Mesenchymal stem cell (in vitro differentiated cells and primary cell): Measurements from ENCODE around the gene PLCB2.

Experiments used
- DNase-seq: peaks from one replicate; pipeline ENCODE4 v3.0.0-alpha.2; 2013
- H2AFZ ChIP-seq: one replicate; pipeline ENCODE4 v1.6.1; 2013; ENCODE audit warnings: low read depth, mild to moderate bottlenecking, control low read depth, inconsistent platforms, low read length, moderate library complexity
- H2AK5ac ChIP-seq: 2 replicates; pipeline ENCODE4 v1.6.1; 2013; ENCODE audit warnings: low read length, moderate library complexity, mild to moderate bottlenecking, inconsistent platforms; ENCODE audit not compliant: severe bottlenecking
- H2BK120ac ChIP-seq: one replicate; pipeline ENCODE4 v1.6.1; 2013; ENCODE audit warnings: low read depth, mild to moderate bottlenecking, inconsistent platforms, low read length, moderate library complexity
- H2BK12ac ChIP-seq, 2 experiments: one replicate each; pipeline ENCODE4 v1.6.1; 2013; ENCODE audit warnings: inconsistent platforms in 2 of 2, low read length in 2 of 2, mild to moderate bottlenecking in 2 of 2, moderate library complexity in 2 of 2, control low read depth in 1 of 2
- H2BK15ac ChIP-seq: one replicate; pipeline ENCODE4 v1.6.1; 2013; ENCODE audit warnings: mild to moderate bottlenecking, low read depth, inconsistent platforms; ENCODE audit not compliant: poor library complexity, severe bottlenecking
- H2BK5ac ChIP-seq: 2 replicates; pipeline ENCODE4 v1.6.1; 2013; ENCODE audit warnings: low read depth, mild to moderate bottlenecking, low read length, control low read depth, inconsistent platforms; ENCODE audit not compliant: poor library complexity, severe bottlenecking
- H3K14ac ChIP-seq, 2 experiments: one replicate each; pipeline ENCODE4 v1.6.1; 2013; ENCODE audit warnings: inconsistent platforms in 2 of 2, low read length in 2 of 2, control low read depth in 1 of 2, mild to moderate bottlenecking in 1 of 2, moderate library complexity in 1 of 2
- H3K18ac ChIP-seq, 2 experiments: one replicate each; pipeline ENCODE4 v1.6.1; 2013; ENCODE audit warnings: inconsistent platforms in 2 of 2, low read length in 2 of 2, control low read depth in 1 of 2, low read depth in 1 of 2, mild to moderate bottlenecking in 1 of 2
- H3K23ac ChIP-seq, 2 experiments: one replicate each; pipeline ENCODE4 v1.6.1; 2013; ENCODE audit warnings: inconsistent platforms in 2 of 2, low read length in 2 of 2, mild to moderate bottlenecking in 2 of 2, moderate library complexity in 2 of 2, control low read depth in 1 of 2
- H3K27ac ChIP-seq: 2 replicates; pipeline ENCODE4 v1.5.1; 2013; ENCODE audit warnings: mild to moderate bottlenecking, moderate library complexity, low read length, control low read depth, inconsistent platforms; ENCODE audit not compliant: poor library complexity, severe bottlenecking
- H3K27me3 ChIP-seq, 2 experiments: 2 replicates each; pipeline versions ENCODE4 v1.6.1 to v1.7.0; 2013; ENCODE audit warnings: low read length in 2 of 2, mild to moderate bottlenecking in 2 of 2, moderate library complexity in 2 of 2, control low read depth in 1 of 2, inconsistent platforms in 1 of 2; ENCODE audit not compliant: control insufficient read depth in 1 of 2, insufficient read depth in 1 of 2
- H3K36me3 ChIP-seq, 2 experiments: 2 replicates each; pipeline versions ENCODE4 v1.6.1 to v1.7.0; 2013; ENCODE audit warnings: low read length in 2 of 2, control low read depth in 1 of 2, inconsistent platforms in 1 of 2, low read depth in 1 of 2, mild to moderate bottlenecking in 1 of 2; ENCODE audit not compliant: insufficient read depth in 2 of 2, control insufficient read depth in 1 of 2
- H3K4ac ChIP-seq, 2 experiments: one replicate each; pipeline ENCODE4 v1.6.1; 2013; ENCODE audit warnings: inconsistent platforms in 2 of 2, low read length in 2 of 2, mild to moderate bottlenecking in 2 of 2, moderate library complexity in 2 of 2, control low read depth in 1 of 2, low read depth in 1 of 2
- H3K4me1 ChIP-seq: 2 replicates; pipeline ENCODE4 v1.6.1; 2013; ENCODE audit warnings: low read depth, low read length, control low read depth; ENCODE audit not compliant: control insufficient read depth, insufficient read depth
- H3K4me2 ChIP-seq: 2 replicates; pipeline ENCODE4 v1.6.1; 2013; ENCODE audit warnings: low read length, mild to moderate bottlenecking, inconsistent platforms; ENCODE audit not compliant: poor library complexity, severe bottlenecking
- H3K4me3 ChIP-seq, 2 experiments: 2 replicates each; pipeline versions ENCODE4 v1.5.1 to v1.7.0; 2013; ENCODE audit warnings: low read length in 2 of 2, mild to moderate bottlenecking in 2 of 2, control low read depth in 1 of 2, low read depth in 1 of 2; ENCODE audit not compliant: insufficient read depth in 1 of 2
- H3K79me1 ChIP-seq: replicated peaks from 2 replicates; pipeline ENCODE4 v1.6.1; 2013; ENCODE audit warnings: mild to moderate bottlenecking, control low read depth, low read length, inconsistent platforms; ENCODE audit not compliant: poor library complexity, severe bottlenecking
- H3K9ac ChIP-seq: 2 replicates; pipeline ENCODE4 v1.7.0; 2013; ENCODE audit warnings: mild to moderate bottlenecking, low read length, moderate library complexity
- H3K9me3 ChIP-seq: 2 replicates; pipeline ENCODE4 v1.7.0; 2013; ENCODE audit warnings: mild to moderate bottlenecking, low read length; ENCODE audit not compliant: control insufficient read depth
- H4K8ac ChIP-seq: one replicate; pipeline ENCODE4 v1.6.1; 2013; ENCODE audit warnings: inconsistent platforms, mild to moderate bottlenecking, low read length, moderate library complexity
- H4K91ac ChIP-seq: one replicate; pipeline ENCODE4 v1.6.1; 2013; ENCODE audit warnings: mild to moderate bottlenecking, low read length, inconsistent platforms
- WGBS: methylation state at CpG from one replicate; pipeline ENCODE4 v1.1.7; 2013; ENCODE audit warnings: mixed read lengths; 5-methylcytosine and 5-hydroxymethylcytosine counted together

PLCB2 gene

DNA sequence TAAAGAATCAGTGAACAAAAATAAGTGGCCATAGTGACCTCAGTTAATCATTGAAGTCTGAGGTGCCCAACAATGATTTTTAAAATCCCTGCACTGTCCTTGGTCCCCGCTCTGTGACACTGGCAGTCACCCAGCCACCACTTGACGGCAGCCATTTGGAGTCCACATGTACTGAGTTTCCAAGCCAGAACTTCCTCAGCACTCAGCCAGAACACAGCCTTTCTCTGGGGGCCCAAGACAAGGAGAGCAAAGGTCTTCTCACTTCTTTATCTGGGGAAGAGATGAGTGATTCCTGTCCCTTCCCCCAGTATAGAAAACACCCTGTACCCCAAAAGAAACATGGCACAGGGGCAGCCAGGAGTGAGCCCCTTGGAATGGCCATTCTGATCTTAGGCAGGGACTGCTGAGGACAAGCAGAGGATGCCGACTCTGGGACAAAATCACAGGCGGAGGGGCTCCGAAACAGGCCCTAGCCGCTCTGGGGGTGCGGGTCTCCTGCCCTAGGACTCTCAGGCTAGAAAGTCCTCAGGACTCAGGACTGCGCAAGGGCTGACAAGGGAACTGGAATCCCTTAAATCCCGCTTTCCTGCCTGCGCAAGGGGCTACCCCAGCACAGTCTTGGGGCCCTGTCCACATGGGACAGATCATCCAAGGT lies 56.1 kb downstream of the PLCB2 start:
- Histone ChIP-seq H3K4me3 (no peak overlapping the region), H3K36me3 (no peaks in the 10 kb centered on the region), H3K4me2 (no peak overlapping the region), H2BK5ac (no peak overlapping the region), H2BK120ac (no peak overlapping the region), H3K27ac (no peak overlapping the region), H3K9ac (no peak overlapping the region), H2BK15ac (peak overlapping the region; percentile 54), H4K91ac (no peak overlapping the region), H3K79me1 (peaks cover 1% of the 10 kb centered on the region), H3K18ac (no peak overlapping the region), H3K9me3 (no peaks in the 10 kb centered on the region), H4K8ac (no peak overlapping the region), H3K27me3 (peaks cover 0 to 80% of the 10 kb centered on the region in 2 experiments), H2BK12ac (no peak overlapping the region), H3K4ac (no peak overlapping the region), H3K23ac (no peak overlapping the region), H3K14ac (no peak overlapping the region), H2AK5ac (no peak overlapping the region), H3K4me1 (peaks cover 27% of the 10 kb centered on the region), H2AFZ (no peak overlapping the region)
- WGBS: 91% methylated on average over 10 of the region's 10 CpGs
- no peak for DNase-seq

- Histone ChIP-seq H3K27me3 (peaks cover 0 to 81% of the 10 kb centered on the region in 2 experiments), H3K14ac (no peak overlapping the region), H3K4ac (no peak overlapping the region), H3K4me3 (no peak overlapping the region), H2BK12ac (no peak overlapping the region), H3K4me2 (no peak overlapping the region), H2BK15ac (no peak overlapping the region), H3K36me3 (no peaks in the 10 kb centered on the region), H2AK5ac (no peak overlapping the region), H3K4me1 (peaks cover 26% of the 10 kb centered on the region), H4K8ac (no peak overlapping the region), H2BK120ac (no peak overlapping the region), H3K18ac (no peak overlapping the region), H3K79me1 (peaks cover 1% of the 10 kb centered on the region), H3K9ac (no peak overlapping the region), H2BK5ac (no peak overlapping the region), H3K23ac (no peak overlapping the region), H3K9me3 (no peaks in the 10 kb centered on the region), H2AFZ (no peak overlapping the region), H3K27ac (no peak overlapping the region), H4K91ac (peak overlapping the region; percentile 25)
- no peak for DNase-seq
- 91% methylated on average over 13 of the region's 13 CpGs for WGBS
Measured at GRCh38 chr15:40250771-40251483, 56.8 kb downstream of the PLCB2 start.

DNA sequence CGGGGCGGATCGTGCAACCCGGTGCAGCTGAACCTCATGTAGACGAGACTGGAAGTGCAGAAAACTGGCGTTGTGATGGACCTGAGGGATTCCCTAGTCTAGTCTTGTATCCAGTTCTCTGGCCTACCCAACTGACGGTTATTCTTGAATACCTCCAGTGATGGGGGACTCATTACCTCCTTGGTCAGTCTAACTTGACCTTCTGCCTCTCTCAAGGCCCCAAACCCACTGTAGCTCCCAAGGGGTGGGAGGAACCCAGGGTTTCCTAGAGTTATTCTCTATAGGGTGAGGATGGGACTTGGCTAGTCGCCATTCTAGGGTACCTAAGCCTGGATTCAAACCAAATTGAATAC lies 57.5 kb downstream of the PLCB2 start:
- 88% methylated on average over 7 of the region's 8 CpGs for WGBS
- Histone ChIP-seq H3K18ac (no peak overlapping the region), H4K8ac (no peak overlapping the region), H3K27me3 (peaks cover 0 to 75% of the 10 kb centered on the region in 2 experiments), H3K9ac (no peak overlapping the region), H3K4me3 (no peak overlapping the region), H3K14ac (no peak overlapping the region), H2AK5ac (no peak overlapping the region), H2BK15ac (no peak overlapping the region), H2AFZ (no peak overlapping the region), H3K4me2 (no peak overlapping the region), H3K9me3 (no peaks in the 10 kb centered on the region), H3K36me3 (no peaks in the 10 kb centered on the region), H2BK120ac (no peak overlapping the region), H3K4ac (no peak overlapping the region), H4K91ac (no peak overlapping the region), H3K79me1 (no peaks in the 10 kb centered on the region), H2BK12ac (no peak overlapping the region), H3K23ac (no peak overlapping the region), H2BK5ac (no peak overlapping the region), H3K4me1 (peaks cover 26% of the 10 kb centered on the region), H3K27ac (no peak overlapping the region)
- no peak for DNase-seq

GRCh38 chr15:40249477-40250303 lies 58.0 kb downstream of the PLCB2 start:
- no peak overlapping the region for H2BK120ac ChIP-seq
- H4K8ac ChIP-seq: no peak overlapping the region
- no peaks in the 10 kb centered on the region for H3K9me3 ChIP-seq
- H2AK5ac ChIP-seq: no peak overlapping the region
- no peak overlapping the region for H3K23ac ChIP-seq
- no peak overlapping the region for H2AFZ ChIP-seq
- no peak overlapping the region for H3K4me2 ChIP-seq
- H3K4me3 ChIP-seq: no peak overlapping the region
- H3K27me3 ChIP-seq: peaks cover 0 to 72% of the 10 kb centered on the region in 2 experiments
- peaks cover 26% of the 10 kb centered on the region for H3K4me1 ChIP-seq
- 64% methylated on average over 10 of the region's 11 CpGs for WGBS
- H3K9ac ChIP-seq: no peak overlapping the region
- H2BK12ac ChIP-seq: peak overlapping the region in 1 of 2 experiments; percentile 0
- H3K36me3 ChIP-seq: no peaks in the 10 kb centered on the region
- DNase-seq: peak; percentile 81
- no peak overlapping the region for H2BK15ac ChIP-seq
- H3K4ac ChIP-seq: no peak overlapping the region
- H3K14ac ChIP-seq: no peak overlapping the region
- H3K18ac ChIP-seq: no peak overlapping the region
- H4K91ac ChIP-seq: no peak overlapping the region
- no peak overlapping the region for H3K27ac ChIP-seq
- H3K79me1 ChIP-seq: no peaks in the 10 kb centered on the region
- H2BK5ac ChIP-seq: no peak overlapping the region
